Brain microvascular endothelial cell (primary cell): ENCODE results near the gene ITPR2.

Source experiments
- DNase-seq: peaks from one replicate; pipeline ENCODE4 v3.0.0-alpha.2; 2020
- H3K27ac ChIP-seq: fragments of 250-450 bp; sonication (Bioruptor Pico); 2 replicates; pipeline ENCODE4 v1.5.1; 2020; ENCODE audit warnings: mild to moderate bottlenecking, moderate library complexity
- H3K27me3 ChIP-seq: fragments of 250-450 bp; sonication (Bioruptor Pico); replicated peaks from 2 replicates; pipeline ENCODE4 v1.5.1; 2020; ENCODE audit warnings: mild to moderate bottlenecking
- H3K36me3 ChIP-seq: fragments of 250-450 bp; sonication (Bioruptor Pico); replicated peaks from 2 replicates; pipeline ENCODE4 v1.5.1; 2020; ENCODE audit warnings: mild to moderate bottlenecking
- H3K4me3 ChIP-seq: 2 replicates; pipeline ENCODE4 v1.5.1; 2011; ENCODE audit warnings: low read depth, mild to moderate bottlenecking, control low read depth, low read length, moderate library complexity
- in situ Hi-C: cut with HindIII; loops from 2 replicates; pipeline ENCODE4 v1.10.0; 2017; ENCODE audit warnings: low sequenced_read_pairs, low pct_ligation_motif_present
- TF ChIP-seq, protein P1 (sequence below): IDR thresholded peaks from 2 replicates; pipeline ENCODE4 v1.5.1; 2011; ENCODE audit warnings: low read depth, mild to moderate bottlenecking, moderate library complexity, low read length, control low read depth, inconsistent platforms; ENCODE audit errors: missing control alignments

ITPR2 gene

DNA sequence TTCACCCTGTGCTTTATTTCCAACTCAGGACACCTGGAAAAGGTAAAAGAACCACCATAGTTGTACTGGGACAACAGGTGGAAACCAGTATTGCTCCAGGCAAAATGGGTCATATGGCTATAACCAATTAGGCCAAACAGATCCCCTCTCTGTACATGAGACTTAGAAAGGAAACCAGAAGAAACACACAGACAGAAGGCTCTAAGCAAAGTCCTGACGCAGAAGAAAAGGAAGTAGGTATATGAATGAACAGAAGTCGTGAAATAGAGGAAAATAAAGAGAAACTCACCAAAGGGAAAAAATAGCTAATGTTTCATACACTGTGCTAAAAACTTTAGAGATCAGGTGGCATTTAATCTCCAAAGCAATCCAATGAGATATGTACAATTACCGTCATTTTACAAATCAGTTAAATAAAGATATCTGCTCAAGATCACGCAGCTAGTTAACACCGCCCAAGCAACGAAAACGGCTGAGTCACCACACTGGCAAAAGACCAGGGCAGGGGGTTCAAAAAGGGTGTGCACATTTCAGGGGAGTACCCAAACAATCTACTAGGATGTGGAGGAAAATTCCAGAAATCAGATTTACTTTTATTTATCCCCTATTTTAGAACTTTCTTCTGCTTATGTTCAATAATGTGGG, 82.3 kb downstream of the ITPR2 start:
- TF ChIP-seq, protein P1, sequence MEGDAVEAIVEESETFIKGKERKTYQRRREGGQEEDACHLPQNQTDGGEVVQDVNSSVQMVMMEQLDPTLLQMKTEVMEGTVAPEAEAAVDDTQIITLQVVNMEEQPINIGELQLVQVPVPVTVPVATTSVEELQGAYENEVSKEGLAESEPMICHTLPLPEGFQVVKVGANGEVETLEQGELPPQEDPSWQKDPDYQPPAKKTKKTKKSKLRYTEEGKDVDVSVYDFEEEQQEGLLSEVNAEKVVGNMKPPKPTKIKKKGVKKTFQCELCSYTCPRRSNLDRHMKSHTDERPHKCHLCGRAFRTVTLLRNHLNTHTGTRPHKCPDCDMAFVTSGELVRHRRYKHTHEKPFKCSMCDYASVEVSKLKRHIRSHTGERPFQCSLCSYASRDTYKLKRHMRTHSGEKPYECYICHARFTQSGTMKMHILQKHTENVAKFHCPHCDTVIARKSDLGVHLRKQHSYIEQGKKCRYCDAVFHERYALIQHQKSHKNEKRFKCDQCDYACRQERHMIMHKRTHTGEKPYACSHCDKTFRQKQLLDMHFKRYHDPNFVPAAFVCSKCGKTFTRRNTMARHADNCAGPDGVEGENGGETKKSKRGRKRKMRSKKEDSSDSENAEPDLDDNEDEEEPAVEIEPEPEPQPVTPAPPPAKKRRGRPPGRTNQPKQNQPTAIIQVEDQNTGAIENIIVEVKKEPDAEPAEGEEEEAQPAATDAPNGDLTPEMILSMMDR: no peak
- in situ Hi-C loops: no loop called here
- Histone ChIP-seq H3K4me3 (no peak overlapping the region), H3K27me3 (no peaks in the 10 kb centered on the region), H3K36me3 (no peaks in the 10 kb centered on the region), H3K27ac (no peak overlapping the region)
- DNase-seq: no peak

DNA sequence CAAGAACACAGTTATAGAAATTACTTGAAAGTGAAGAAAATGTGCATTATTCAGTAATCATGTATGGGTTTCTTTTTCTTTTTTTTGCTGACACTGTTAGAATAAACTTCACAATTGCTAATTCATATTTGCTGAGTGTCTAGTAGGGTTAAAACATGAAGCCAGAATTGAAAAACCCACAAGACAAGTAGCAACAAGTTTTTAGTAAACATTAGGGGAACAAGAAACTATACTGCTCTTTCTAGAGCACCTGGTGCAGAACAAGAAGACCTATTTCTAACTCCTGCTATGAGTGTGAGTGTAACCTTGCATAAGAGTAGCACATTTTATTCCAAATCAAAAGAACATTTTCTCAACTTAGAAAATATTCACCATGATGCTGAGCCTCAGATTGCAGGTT, 83.2 kb downstream of the ITPR2 start:
- TF ChIP-seq, protein P1: no peak
- no peak for DNase-seq
- in situ Hi-C loops: no loop called here
- Histone ChIP-seq H3K4me3 (no peak overlapping the region), H3K36me3 (no peaks in the 10 kb centered on the region), H3K27ac (no peak overlapping the region), H3K27me3 (no peaks in the 10 kb centered on the region)

GRCh38 chr12:26748741-26749431, 84.1 kb downstream of the ITPR2 start:
- Histone ChIP-seq H3K27ac (peak overlapping the region; percentile 60), H3K36me3 (no peaks in the 10 kb centered on the region), H3K4me3 (no peak overlapping the region), H3K27me3 (no peaks in the 10 kb centered on the region)
- TF ChIP-seq, protein P1: no peak
- peak; percentile 20 for DNase-seq
- in situ Hi-C loops: no loop called here

DNA sequence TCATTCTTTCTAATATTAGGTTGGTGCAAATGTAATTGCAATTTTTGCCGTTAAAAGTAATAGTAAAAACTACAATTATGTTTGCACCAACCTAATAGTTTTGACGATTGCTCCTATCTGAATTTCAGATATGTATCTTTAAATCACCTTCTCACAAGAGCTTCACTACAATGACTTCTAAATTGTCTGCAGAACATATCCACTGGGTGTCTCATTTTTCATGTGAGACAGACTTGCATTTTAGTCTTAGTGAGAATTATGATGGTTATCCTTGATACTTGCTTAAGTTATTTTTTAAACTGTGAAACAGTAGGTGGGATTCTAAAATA, 84.6 kb downstream of the ITPR2 start:
- no peaks in the 10 kb centered on the region for H3K27me3 ChIP-seq
- no peak overlapping the region for H3K4me3 ChIP-seq
- in situ Hi-C loops: no loop called here
- H3K27ac ChIP-seq: peak overlapping the region; percentile 60
- TF ChIP-seq, protein P1: no peak
- H3K36me3 ChIP-seq: no peaks in the 10 kb centered on the region
- DNase-seq: no peak

DNA sequence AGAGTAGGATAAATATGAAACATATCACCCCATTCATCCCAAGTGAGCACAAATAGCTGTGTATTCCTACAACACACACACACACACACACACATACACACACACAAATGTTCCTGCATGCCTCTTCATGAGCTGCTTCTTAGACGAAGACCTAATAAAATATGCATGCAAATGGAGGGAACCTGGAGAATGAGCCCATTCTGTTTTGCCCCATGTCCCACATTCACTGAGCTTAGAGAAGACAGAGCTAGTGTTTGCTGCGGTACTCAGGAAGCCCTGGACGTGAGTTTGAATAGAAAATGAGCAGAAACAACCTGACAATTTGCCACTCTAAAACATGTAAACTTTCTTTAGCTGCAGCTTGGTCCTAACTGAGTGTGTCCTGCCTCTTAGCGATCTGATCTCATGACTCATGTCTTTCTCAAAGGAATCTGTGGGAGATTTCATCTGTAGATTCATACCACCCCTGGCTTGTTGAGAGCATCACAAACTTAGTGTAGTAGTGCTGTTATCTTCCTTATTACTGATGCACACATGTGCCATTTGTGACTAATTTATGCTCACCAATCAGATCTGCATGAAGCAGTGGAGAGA, 86.8 kb downstream of the ITPR2 start:
- TF ChIP-seq, protein P1: no peak
- Histone ChIP-seq H3K36me3 (no peaks in the 10 kb centered on the region), H3K27me3 (no peaks in the 10 kb centered on the region), H3K27ac (no peak overlapping the region), H3K4me3 (no peak overlapping the region)
- DNase-seq: peak; percentile 82
- in situ Hi-C loops: no loop called here
